GM21360 (cell line): ENCODE data around the gene FGF14.
A peak's percentile ranks its signal among the peaks of the same experiment; 100 is the strongest.

ENCODE experiments used
- ATAC-seq: cut with Tn5 transposase; IDR thresholded peaks from one replicate; pipeline ENCODE4 v1.9.1; 2021; ENCODE audit warnings: mild to moderate bottlenecking, moderate library complexity; ENCODE audit not compliant: unreplicated experiment

Gene FGF14

DNA sequence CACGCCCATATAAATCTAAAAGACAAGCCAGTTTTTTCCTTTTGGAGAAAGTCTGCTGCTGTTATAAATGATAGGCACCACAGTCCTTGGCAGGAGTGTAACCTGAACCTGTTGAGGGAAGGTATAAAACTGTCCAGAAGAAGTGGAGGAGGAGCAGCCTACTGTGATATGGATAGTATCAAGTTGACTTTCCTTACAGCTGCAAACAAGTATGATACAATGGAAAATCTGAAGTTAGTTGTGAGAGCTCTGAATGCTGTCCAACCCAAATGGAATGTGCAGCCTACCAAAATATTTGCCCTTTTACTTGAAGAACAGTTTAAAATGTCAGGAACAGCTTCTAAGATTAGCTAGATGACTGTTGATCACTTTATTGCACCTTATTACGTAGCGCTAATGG, 399.6 kb downstream of the FGF14 start:
- no peak for ATAC-seq

DNA sequence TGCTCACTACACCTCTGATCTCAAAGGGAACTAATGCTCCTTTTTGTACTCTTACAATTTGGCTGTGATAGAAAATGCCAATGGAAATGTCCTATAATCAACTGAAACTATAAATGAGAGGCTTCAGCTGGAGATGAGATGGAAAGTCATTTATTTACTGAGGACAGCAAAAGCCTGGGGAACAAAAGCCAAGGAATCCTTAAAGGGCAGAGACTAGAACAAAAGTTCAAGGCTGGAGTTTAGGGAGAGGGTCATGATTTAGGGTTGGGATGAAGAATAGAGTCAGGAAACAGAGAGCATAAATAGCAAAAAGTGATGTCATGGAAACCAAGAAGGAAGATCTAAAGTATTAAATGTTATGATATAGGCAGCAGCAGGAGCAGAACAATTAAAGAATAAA, 401.1 kb downstream of the FGF14 start:
- no peak for ATAC-seq

DNA sequence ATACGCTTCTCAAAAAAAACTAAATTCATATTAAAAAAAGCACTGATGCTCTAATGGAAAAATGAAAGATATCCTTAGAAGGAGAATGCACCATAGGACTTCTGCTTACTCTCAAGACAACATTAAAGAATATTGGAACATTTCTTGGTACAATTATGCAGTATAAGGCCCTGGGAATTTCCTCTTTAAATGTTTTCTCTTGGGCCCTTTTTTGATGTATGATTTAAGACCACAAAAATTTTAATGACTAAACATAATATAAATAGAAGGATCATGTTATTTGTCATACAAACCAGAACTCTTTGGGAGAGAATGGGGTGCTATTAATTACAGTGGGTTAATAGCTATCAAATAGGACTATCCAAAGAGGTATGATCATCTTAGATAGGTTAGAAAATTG, 403.7 kb downstream of the FGF14 start:
- no peak for ATAC-seq

DNA sequence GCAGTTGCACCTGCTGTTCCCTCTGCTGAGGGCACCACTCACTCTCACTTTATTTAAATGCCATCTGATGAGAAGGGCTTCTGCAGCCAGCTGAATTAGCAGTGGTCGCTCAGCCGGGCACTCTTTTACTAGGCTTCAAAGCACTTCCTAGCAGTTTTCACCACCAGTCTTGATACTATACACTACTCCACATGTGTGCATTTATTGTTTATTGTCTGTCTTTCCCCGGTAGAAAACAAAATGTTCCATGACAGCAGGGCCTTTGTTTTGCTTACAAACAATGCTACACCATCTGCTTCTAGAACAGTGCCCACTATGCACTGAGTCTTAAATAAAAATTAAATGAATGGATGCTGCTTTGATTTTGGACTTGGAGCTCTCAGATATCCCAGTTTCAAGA, 404.9 kb downstream of the FGF14 start:
- ATAC-seq, result no peak

DNA sequence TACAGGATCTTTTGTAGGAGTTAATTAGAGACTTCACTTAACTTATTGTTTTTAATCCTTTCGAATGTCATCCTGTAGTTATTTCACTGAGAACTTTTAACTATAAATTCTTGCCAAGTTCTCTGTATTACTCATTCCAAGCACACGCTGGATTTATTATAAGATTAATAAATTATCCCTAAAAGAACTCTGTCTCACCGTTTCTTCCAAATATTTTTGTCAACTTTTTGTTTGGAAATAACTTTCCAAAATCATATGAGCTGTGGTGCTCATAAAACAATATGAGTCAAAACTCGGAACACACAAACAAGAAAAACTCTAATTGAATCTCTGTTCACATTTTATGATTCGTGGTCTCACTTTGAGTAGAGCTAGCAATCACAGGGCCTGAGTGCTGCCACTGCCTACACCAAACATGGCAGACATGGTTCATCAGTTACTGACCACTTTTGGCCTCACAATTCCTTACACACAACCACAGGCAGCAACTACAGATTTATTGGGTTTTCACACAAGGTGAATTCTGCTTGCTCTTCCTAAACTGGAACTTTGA, 412.0 kb downstream of the FGF14 start:
- ATAC-seq, result no peak

DNA sequence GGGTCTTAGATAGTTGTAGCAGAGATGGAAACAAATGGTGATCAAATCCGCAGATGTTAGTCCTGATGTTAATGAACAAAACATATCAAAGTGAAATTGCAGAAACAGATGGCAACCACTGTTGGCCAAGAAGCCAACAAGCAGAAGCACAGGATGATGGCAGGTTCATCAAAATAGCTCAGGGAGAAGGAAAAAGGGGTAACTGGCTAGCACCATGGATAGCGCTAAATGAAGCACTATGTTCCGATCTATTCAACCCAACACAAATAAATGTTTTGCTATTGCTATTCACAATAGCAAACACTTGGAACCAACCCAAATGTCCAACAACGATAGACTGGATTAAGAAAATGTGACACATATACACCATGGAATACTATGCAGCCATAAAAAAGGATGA, 413.7 kb downstream of the FGF14 start:
- ATAC-seq, result no peak

DNA sequence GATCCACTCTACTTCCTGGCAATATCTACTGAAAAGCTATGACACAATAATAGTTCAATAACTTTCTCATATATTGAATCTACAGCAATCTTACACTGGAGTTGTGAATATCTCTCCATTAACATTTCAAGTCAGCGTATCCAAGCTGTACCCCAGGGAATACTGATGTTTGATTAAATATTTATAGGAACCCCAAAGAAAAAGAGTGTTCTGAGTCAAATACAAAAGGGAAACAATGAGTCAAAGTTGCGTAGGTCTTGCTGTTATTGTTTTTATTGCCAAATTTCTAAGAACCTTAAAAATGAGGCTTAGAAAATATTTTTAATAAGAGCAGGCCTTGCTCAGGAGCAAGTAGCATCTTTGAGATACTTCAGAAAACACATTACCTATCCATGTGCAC, 415.5 kb downstream of the FGF14 start:
- ATAC-seq, result no peak

DNA sequence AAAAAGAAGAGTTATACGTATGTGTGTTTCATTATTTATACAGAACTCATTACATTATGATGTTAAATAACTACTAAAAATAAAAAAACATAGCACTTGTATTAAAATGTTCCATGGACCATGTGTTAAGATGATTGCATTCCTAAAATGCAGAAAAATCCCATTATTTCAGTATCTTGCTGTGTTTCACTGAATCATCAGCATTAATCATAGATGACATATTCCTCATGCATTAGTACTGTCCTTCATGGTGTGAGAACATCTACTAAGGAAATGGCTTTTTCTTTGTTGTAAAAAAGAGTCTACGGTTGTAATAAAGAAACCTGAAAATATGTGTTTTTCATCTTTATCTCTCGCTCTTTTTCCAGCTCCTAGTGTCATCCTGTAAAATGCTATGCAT, 416.5 kb downstream of the FGF14 start:
- no peak for ATAC-seq

DNA sequence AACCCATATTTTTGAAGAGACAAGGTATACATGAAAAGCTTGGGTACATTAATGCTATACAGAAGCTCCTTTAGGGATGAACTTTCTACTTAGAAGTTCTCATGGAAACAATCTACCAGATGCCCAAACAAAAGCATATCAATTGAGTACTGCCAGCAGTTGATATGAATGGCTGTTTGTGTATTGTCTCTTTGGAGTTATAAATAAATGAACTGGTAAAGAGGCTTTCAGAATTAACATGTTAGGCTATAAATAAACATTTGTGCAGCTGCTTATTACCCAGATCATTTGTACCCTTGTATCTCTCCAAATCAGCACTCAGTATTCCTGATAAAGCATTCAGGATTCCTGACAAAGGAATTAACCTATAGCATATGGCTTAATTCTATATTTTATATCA, 418.9 kb downstream of the FGF14 start:
- no peak for ATAC-seq

DNA sequence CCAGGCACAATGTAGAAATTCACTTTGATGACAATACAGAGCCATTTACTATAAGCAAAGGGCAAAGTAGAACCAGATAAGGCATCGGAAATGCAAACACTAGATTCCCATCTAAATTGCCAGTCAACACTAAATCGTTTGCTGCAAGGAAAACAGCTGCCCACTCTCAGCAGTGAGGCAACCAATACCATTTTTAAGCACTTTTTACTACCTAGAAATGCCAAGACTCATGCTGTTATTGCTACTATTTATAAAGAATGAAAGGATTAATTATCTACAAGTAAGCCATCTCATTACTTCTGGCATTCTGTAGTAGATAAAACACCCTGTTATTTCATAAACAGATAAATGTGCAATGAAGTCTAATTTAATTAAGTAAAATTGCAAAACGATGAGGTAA, 422.0 kb downstream of the FGF14 start:
- ATAC-seq, result no peak

DNA sequence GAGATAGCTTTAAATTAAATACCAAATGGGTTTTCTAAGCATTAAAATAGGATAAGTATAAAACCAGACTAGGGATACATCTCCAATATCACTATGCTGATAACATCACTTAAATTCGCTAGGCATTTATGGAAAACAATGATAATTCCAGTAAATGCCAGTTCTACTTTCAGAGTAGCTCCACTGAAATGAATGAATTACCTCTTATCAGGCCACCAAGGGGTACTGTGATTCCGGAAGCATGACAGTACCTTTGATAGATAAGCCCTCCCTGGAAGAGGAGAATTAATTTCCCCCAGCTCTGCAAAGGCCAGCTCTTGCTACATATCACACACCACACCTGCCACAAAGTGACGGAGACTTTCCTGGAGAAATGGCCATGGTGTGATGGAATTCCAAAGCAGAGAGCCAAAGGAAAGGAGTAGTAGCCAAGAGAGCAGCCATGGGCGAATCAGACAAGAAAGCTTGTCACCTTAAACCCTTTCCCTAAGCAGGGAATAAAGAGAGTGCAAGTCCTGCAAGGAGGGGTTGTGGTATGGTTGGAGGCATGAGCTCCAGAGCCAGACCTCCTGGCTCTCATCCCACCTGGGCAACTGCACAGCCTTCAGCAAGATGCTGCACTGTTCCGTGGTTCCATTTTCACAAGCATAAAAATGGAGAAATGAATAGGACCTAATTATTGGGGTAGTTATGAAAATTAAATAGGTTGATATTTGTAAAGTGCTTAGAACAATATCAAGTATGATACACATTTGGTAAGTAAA, 423.1 kb downstream of the FGF14 start:
- ATAC-seq, result no peak

DNA sequence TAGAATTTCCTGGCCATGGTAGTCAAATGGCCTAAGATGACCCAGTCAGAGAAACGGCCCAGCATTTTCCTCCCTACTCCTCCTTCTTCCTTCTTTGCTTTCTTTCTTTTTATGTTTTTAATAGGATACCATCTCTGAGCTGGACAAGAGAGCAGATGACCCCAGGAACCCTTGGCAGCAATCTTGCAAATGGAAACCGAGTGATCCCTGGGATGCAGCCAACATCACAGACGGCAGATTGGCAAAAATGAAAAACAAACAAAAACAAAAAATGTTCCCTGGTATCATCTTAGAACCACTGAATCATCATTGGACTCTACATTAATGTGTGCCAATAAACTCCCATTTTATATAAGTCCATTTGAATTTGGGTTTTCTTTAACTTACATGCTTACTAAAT, 424.4 kb downstream of the FGF14 start:
- ATAC-seq, result no peak

DNA sequence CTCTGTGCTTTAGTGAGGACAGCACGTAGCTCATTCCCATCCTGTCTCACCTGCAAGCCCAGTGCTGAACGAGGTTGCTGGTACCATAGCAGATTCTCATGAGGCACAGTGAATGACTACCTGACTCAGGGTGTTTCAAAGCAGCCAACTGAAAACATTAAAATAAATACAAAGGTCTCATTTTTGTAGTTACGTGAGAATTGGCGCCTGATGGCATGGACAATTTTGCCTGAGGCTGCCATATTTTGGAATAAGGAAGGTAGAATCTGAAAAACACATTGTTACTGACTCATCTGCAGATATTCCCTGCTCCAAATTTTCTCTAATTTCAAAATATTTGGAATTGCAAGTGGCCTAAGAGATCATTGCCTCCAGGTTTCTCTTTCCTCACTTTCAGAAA, 429.7 kb downstream of the FGF14 start:
- no peak for ATAC-seq

DNA sequence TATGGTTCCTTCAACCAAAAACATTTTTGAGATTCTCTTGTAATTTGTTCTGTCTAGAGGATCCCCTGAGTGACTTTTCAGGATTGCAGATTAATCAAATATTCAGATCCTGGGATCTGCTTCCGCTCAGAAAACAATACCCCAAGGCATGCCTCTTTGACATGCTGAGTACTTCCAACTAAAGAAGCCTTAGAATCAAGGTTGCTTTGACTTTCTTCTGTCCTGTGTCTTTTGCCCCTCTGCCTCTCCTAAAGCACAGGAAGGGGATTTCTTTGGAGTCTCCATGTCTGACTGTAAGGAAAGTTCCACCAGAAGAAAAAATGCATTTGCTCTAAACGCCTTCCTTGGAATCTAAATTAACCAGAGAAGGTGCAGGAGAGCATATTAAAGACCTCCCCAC, 431.5 kb downstream of the FGF14 start:
- no peak for ATAC-seq

DNA sequence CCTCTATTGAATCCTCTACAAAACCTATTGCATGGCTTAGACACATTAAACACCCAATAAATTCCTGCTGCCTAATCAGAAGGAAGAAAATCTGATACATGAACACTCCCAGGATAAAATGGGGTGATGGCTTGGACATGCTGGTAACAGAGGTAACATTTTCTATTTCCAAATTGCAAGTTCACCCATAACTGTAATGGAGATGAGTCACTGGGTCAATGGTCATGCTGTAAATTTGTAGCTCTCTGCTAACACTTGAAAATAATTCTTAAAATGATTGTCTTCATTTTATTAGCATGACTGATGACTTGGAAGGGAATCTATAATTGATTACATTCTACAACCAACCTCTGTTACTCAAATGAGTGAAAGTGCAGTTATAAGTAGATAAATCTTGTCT, 434.1 kb downstream of the FGF14 start:
- no peak for ATAC-seq

DNA sequence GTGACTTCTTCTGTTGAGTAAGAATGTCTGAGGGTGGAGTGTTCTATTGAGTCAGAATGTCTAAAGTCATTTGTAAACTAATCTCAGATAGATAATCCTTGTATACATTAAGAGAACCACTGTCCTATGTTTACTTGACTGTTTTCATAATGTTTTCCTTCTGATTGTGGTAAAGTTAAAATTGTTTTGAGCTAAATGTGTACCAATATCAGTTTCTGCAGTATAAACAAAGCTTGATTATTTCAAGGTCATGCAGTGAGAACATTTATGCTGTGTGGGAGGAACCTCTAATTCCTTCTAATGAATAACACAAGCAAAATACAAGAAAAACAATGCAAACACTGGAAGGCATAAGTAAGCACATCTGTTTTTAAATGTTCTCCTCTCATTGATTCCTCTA, 434.6 kb downstream of the FGF14 start:
- ATAC-seq, result no peak

DNA sequence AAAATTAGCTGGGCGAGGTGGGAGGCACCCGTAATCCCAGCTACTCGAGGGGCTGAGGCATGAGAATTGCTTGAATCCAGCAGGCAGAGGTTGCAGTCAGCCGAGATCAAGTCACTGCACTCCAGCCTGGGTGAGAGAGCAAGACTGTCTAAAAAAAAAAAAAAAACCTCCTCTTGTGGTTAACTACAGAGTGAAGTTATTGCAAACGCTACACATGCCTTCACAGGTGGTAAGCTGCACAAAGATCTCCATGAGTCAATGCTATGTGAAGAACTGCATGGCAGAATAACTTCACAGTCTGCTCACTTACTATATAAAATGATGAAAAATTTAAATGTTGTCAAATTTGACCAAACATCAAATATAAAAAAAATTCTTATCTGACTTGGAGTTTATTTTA, 436.8 kb downstream of the FGF14 start:
- no peak for ATAC-seq

DNA sequence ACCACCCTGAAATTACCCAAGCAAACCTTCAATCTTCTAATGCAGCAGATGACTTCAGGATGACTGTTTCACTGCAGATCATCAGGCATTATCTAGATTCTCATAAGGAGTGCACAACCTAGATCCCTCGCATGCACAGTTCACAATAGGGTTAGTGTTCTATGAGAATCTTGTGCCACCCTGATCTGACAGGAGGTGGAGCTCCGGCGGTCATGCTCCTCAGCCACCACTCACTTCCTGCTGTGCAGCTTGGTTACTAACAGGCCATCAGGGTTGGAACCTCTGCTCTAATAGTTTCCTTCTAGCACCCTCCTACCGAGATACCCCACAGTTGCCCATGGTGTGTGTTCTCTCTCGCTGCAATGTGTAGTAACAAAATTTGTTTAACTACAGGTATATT, 442.8 kb downstream of the FGF14 start:
- no peak for ATAC-seq

DNA sequence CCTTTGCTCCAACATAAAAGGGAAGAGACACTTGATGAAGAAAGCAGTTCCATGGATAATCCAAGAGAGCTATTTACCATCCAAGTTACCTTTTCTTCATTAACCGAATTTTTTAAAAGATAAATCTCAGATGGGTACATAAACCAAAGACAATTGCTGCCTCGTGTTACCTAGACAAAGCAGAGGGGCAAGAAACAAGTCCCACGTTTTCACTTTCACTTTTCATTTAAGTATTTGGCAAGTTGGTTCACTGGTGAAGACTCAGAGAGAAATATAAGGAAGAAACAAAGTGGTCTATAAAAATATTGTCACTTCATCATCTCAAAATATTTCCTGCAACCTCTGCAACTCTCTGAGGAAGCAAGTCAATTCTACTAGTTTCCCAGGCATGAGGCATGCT, 446.1 kb downstream of the FGF14 start:
- peak; percentile 49 for ATAC-seq

DNA sequence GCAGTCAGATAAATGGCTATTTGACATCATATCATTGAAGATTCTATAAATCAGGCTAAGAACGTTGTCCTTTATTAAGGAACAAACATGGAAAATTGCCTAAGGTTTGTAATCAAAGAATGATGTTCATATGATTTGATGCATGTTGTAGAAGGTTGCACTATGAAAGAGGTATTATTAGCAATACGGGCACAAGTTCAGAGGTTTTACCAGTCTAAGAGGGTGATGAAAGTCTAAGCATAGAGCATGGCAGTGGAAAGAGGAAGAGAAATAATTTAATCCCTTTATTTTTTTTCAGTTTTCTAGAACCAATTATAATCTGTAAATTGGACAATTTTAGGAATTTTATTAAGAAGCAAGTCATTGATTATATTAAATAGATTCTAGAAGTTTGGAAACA, 450.7 kb downstream of the FGF14 start:
- no peak for ATAC-seq

DNA sequence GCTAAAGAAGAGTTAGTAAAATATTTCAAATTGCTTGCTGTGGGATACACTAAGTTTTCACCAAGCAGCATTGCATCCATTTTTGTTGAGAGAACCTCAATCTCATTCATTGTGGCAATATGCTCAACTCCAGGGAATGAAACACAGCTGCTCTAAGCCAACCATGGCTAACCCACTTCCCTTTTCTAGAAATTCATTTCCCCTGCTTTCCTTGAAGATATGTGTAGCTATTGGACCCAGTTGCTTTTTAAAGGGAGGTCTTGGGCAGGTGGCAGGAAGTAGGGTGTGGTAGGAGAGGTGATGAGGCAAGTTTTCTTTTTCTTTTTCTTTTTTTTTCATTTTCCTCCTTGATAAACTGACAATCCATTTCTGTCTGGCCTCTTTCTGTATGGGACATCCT, 452.2 kb downstream of the FGF14 start:
- no peak for ATAC-seq

DNA sequence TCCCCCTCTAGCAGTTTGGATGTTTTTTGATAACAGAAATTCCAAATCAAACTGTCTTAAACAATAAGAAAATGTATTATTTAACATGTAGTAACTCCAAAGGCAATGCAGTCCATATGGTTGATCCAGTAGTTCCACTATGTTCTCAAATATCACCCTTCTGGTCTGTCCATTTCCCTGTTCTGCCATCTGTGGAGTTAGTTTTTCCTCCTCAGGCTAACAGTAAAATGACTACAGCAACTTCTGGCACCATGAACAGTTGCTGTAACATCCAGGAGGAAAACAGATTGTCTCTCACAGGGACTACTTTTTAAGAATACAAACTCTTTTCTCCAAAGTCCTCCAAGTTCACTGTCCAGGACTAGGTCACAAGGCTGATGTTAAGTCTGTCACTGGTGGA, 455.4 kb downstream of the FGF14 start:
- no peak for ATAC-seq

DNA sequence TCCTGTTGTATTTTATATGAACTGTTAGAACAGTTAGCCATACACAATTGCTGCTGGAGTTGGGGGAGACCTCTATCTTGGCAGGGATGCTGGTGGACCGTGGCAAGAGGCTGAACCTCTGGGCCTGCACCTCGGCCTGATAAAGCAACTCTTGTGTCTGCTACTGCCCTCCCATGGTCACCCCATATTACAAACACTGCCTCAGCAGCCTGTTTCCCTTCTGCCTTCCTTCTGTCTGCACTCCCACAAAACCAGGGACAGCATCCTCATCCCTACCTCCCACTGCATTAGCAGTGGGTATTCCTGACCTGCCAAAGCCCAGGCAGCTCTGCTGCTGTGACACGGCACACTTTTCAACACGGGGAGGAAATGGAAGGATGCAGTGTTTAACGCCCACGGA, 456.4 kb downstream of the FGF14 start:
- ATAC-seq, result no peak
